Neural progenitor cell (in vitro differentiated cells): ENCODE results near the gene GAMT. TPM values are rescaled to one million over a fixed set of nuclear protein-coding genes. Genes with fewer than 3 reads are reported as not detected.

Source experiments
- DNase-seq: peaks from one replicate; pipeline ENCODE4 v3.0.0-alpha.2; 2016; ENCODE audit warnings: low spot score
- H2AFZ ChIP-seq: fragments of 200-600 bp; sonication (generic); replicated peaks from 2 replicates; pipeline ENCODE4 v1.6.1; 2016; ENCODE audit warnings: antibody characterized with exemption
- H3F3A ChIP-seq: fragments of 200-600 bp; sonication (generic); 2 replicates; pipeline ENCODE4 v1.6.1; 2016; ENCODE audit warnings: antibody characterized with exemption, low read depth
- H3K27ac ChIP-seq: fragments of 200-600 bp; sonication (generic); 2 replicates; pipeline ENCODE4 v1.5.1; 2016; ENCODE audit warnings: mild to moderate bottlenecking
- H3K27me3 ChIP-seq: fragments of 200-600 bp; sonication (generic); 2 replicates; pipeline ENCODE4 v1.6.1; 2016; ENCODE audit warnings: mild to moderate bottlenecking, moderate library complexity
- H3K36me3 ChIP-seq: fragments of 200-600 bp; sonication (generic); 2 replicates; pipeline ENCODE4 v1.5.1; 2016
- H3K4me1 ChIP-seq: fragments of 200-600 bp; sonication (generic); 2 replicates; pipeline ENCODE4 v1.6.1; 2016; ENCODE audit warnings: mixed run types
- H3K4me2 ChIP-seq: fragments of 200-600 bp; sonication (generic); 2 replicates; pipeline ENCODE4 v1.6.1; 2016
- H3K4me3 ChIP-seq: fragments of 200-600 bp; sonication (generic); 2 replicates; pipeline ENCODE4 v1.5.1; 2016
- H3K79me2 ChIP-seq: fragments of 200-600 bp; sonication (generic); 2 replicates; pipeline ENCODE4 v1.6.1; 2016; ENCODE audit warnings: low read depth
- H3K9ac ChIP-seq: fragments of 200-600 bp; sonication (generic); 2 replicates; pipeline ENCODE4 v1.6.1; 2016
- H3K9me3 ChIP-seq: fragments of 200-600 bp; sonication (generic); 2 replicates; pipeline ENCODE4 v1.5.1; 2016; ENCODE audit warnings: low read depth
- H4K20me1 ChIP-seq: fragments of 200-600 bp; sonication (generic); 2 replicates; pipeline ENCODE4 v1.6.1; 2016; ENCODE audit warnings: low read depth
- H3K27ac Mint-ChIP-seq: 3 replicates; pipeline ENCODE4 v1.8.0; 2021; ENCODE audit warnings: mixed read lengths
- H3K27me3 Mint-ChIP-seq: 2 replicates; pipeline ENCODE4 v1.8.0; 2022; ENCODE audit warnings: low read depth, mild to moderate bottlenecking, inconsistent platforms, moderate library complexity, mixed read lengths; ENCODE audit not compliant: insufficient read depth
- H3K36me3 Mint-ChIP-seq: 3 replicates; pipeline ENCODE4 v1.8.0; 2021; ENCODE audit warnings: mixed read lengths
- H3K4me1 Mint-ChIP-seq: 3 replicates; pipeline ENCODE4 v1.8.0; 2021; ENCODE audit warnings: mixed read lengths
- H3K4me3 Mint-ChIP-seq: 3 replicates; pipeline ENCODE4 v1.8.0; 2021; ENCODE audit warnings: mild to moderate bottlenecking, moderate library complexity, mixed read lengths
- H3K9me3 Mint-ChIP-seq: 3 replicates; pipeline ENCODE4 v1.8.0; 2020; ENCODE audit warnings: mixed read lengths
- CTCF ChIP-seq: fragments of 200-600 bp; sonication (generic); IDR thresholded peaks from 2 replicates; pipeline ENCODE4 v1.5.1; 2017; ENCODE audit warnings: antibody characterized with exemption, mild to moderate bottlenecking
- EZH2 ChIP-seq: fragments of 200-600 bp; sonication (generic); IDR thresholded peaks from 2 replicates; pipeline ENCODE4 v1.6.1; 2017; ENCODE audit warnings: antibody characterized with exemption, mild to moderate bottlenecking, moderate library complexity
- EZH2phosphoT487 ChIP-seq: fragments of 200-600 bp; sonication (generic); IDR thresholded peaks from 2 replicates; pipeline ENCODE4 v1.6.1; 2017; ENCODE audit warnings: antibody characterized with exemption
- total RNA-seq: library from RNA; depleted of rRNA; stranded (reverse); fragments of >200 nt; gene quantifications from 2 replicates; pipeline ENCODE4 v1.2.3, GENCODE V29; 2015; ENCODE audit warnings: low replicate concordance

GAMT gene
- total RNA-seq, 1 donor from 2014 or later, result 13.8 TPM

- H3K27ac ChIP-seq, result no peak overlapping the region
- DNase-seq, result no peak
- Mint-ChIP-seq H3K27me3 (peaks cover 3% of the 10 kb centered on the region), H3K4me1 (peaks cover 13% of the 10 kb centered on the region), H3K27ac (peak overlapping the region; percentile 62), H3K36me3 (no peaks in the 10 kb centered on the region), H3K4me3 (peak overlapping the region; percentile 77), H3K9me3 (no peaks in the 10 kb centered on the region)
- no peaks in the 10 kb centered on the region for H3K9me3 ChIP-seq
- H3K36me3 ChIP-seq, result no peaks in the 10 kb centered on the region
- TF ChIP-seq EZH2 (no peak), EZH2phosphoT487 (no peak), CTCF (no peak)
- no peaks in the 10 kb centered on the region for H3K4me1 ChIP-seq
- no peak overlapping the region for H3K4me2 ChIP-seq
- peaks cover 20% of the 10 kb centered on the region for H3F3A ChIP-seq
- H4K20me1 ChIP-seq, result peaks cover 10% of the 10 kb centered on the region
- H2AFZ ChIP-seq, result no peak overlapping the region
- peaks cover 8% of the 10 kb centered on the region for H3K79me2 ChIP-seq
- H3K27me3 ChIP-seq, result peaks cover 16% of the 10 kb centered on the region
- no peak overlapping the region for H3K4me3 ChIP-seq
- H3K9ac ChIP-seq, result no peak overlapping the region
Measured at GRCh38 chr19:1402411-1403070, 1.2 kb upstream of the GAMT start.

- Histone ChIP-seq H3K36me3 (no peaks in the 10 kb centered on the region), H3K9ac (no peak overlapping the region), H3F3A (peaks cover 20% of the 10 kb centered on the region), H3K9me3 (no peaks in the 10 kb centered on the region), H3K27me3 (peaks cover 16% of the 10 kb centered on the region), H3K79me2 (peaks cover 8% of the 10 kb centered on the region), H3K4me1 (no peaks in the 10 kb centered on the region), H4K20me1 (peaks cover 17% of the 10 kb centered on the region), H3K4me2 (peak overlapping the region; percentile 99), H2AFZ (peak overlapping the region; percentile 82), H3K4me3 (peak overlapping the region; percentile 87), H3K27ac (no peak overlapping the region)
- DNase-seq, result no peak
- peaks cover 3% of the 10 kb centered on the region for H3K27me3 Mint-ChIP-seq
- no peaks in the 10 kb centered on the region for H3K9me3 Mint-ChIP-seq
- H3K27ac Mint-ChIP-seq, result no peak overlapping the region
- peak overlapping the region; percentile 80 for H3K4me3 Mint-ChIP-seq
- no peaks in the 10 kb centered on the region for H3K36me3 Mint-ChIP-seq
- no peak for TF ChIP-seq EZH2phosphoT487
- TF ChIP-seq CTCF, result no peak
- no peak for TF ChIP-seq EZH2
- H3K4me1 Mint-ChIP-seq, result peaks cover 13% of the 10 kb centered on the region
Measured at GRCh38 chr19:1401889-1402217, 511 bp upstream of the GAMT start.

GRCh38 chr19:1400281-1401137 lies 833 bp downstream of the GAMT start:
- H3K4me3 Mint-ChIP-seq, result peak overlapping the region; percentile 81
- Histone ChIP-seq H2AFZ (peak overlapping the region; percentile 82), H3K4me1 (no peaks in the 10 kb centered on the region), H3K4me3 (peak overlapping the region; percentile 87), H3K9me3 (no peaks in the 10 kb centered on the region), H3K79me2 (peaks cover 8% of the 10 kb centered on the region), H4K20me1 (peaks cover 18% of the 10 kb centered on the region), H3K4me2 (peak overlapping the region; percentile 99), H3F3A (peaks cover 6% of the 10 kb centered on the region), H3K27ac (no peak overlapping the region), H3K27me3 (peaks cover 7% of the 10 kb centered on the region), H3K9ac (peak overlapping the region; percentile 39), H3K36me3 (no peaks in the 10 kb centered on the region)
- TF ChIP-seq EZH2 (no peak), EZH2phosphoT487 (no peak), CTCF (no peak)
- H3K36me3 Mint-ChIP-seq, result no peaks in the 10 kb centered on the region
- no peak overlapping the region for H3K27ac Mint-ChIP-seq
- H3K27me3 Mint-ChIP-seq, result peaks cover 3% of the 10 kb centered on the region
- no peaks in the 10 kb centered on the region for H3K9me3 Mint-ChIP-seq
- DNase-seq, result peak; percentile 40
- H3K4me1 Mint-ChIP-seq, result peaks cover 9% of the 10 kb centered on the region
